ENCODE data around the gene VIM. TPM values are rescaled to one million over a fixed set of nuclear protein-coding genes. Genes with fewer than 3 reads are reported as not detected.

The VIM gene
- polyA plus RNA-seq, 1 donor (not counting 4 experiments of a cell fraction or from before 2014, with no cell fraction given), result 495 TPM

GRCh38 chr10:17201794-17202116, 26.3 kb upstream of the VIM start:
- peak overlapping the region; percentile 94 for H3K4me2 ChIP-seq (ENCODE audit: control insufficient read depth, extremely low read depth, insufficient read depth, low read depth, low read length)
- H3K36me3 ChIP-seq (ENCODE audit: control insufficient read depth in 2 of 2, extremely low read depth in 1 of 2, insufficient read depth in 2 of 2, low read length in 2 of 2), result no peaks in the 10 kb centered on the region
- peak overlapping the region; percentile 66 to 95 (median 80) for H3K4me3 ChIP-seq (ENCODE audit: control insufficient read depth in 2 of 3, extremely low read depth in 1 of 3, insufficient read depth in 2 of 3, low read depth in 1 of 3, low read length in 3 of 3)
- H3K9ac ChIP-seq (ENCODE audit: control insufficient read depth, extremely low read depth, insufficient read depth, low read length), result peak overlapping the region; percentile 91
- H3K27me3 ChIP-seq (ENCODE audit: control insufficient read depth, extremely low read depth, insufficient read depth, low read length), result no peaks in the 10 kb centered on the region
- DNase-seq (ENCODE audit: low read depth, low spot score), result no peak
- dilution Hi-C loops (cut with MboI; ENCODE audit: extremely low pct_ligation_motif_present, low sequenced_read_pairs), result no loop called here
- peaks cover 19% of the 10 kb centered on the region for H3K4me1 ChIP-seq (ENCODE audit: control insufficient read depth, extremely low read depth, insufficient read depth, low read length)
- FAIRE-seq, result no peak
- H3K9me1 ChIP-seq (ENCODE audit: control insufficient read depth, extremely low read depth, insufficient read depth, low read length), result no peaks in the 10 kb centered on the region
- TF ChIP-seq EZH2 (IDR thresholded peaks at IDR 0.05; ENCODE audit: low read length) (no peak), CTCF (optimal IDR thresholded peaks at IDR 0.05 in 1 of 3, IDR thresholded peaks at IDR 0.05 in 1 of 3, conservative IDR thresholded peaks at IDR 0.05 in 1 of 3; ENCODE audit: extremely low read depth in 1 of 3, insufficient read depth in 2 of 3, low read length in 3 of 3) (no peak)
- H3K9me3 ChIP-seq (ENCODE audit: control insufficient read depth, low read depth, low read length), result no peaks in the 10 kb centered on the region
- peak overlapping the region; percentile 87 for H3K27ac ChIP-seq (ENCODE audit: control insufficient read depth, insufficient read depth, low read length)
- peaks cover 3% of the 10 kb centered on the region for H3K79me2 ChIP-seq (ENCODE audit: control insufficient read depth, insufficient read depth, low read length)
- peak overlapping the region; percentile 99 for H2AFZ ChIP-seq (ENCODE audit: control insufficient read depth, low read length)
- no peaks in the 10 kb centered on the region for H4K20me1 ChIP-seq (ENCODE audit: control insufficient read depth, extremely low read depth, insufficient read depth, low read length)

- H3K4me2 ChIP-seq (ENCODE audit: control insufficient read depth, extremely low read depth, insufficient read depth, low read depth, low read length), result no peak overlapping the region
Observed at GRCh38 chr10:17202506-17202905, 25.5 kb upstream of the VIM start.

More at GRCh38 chr10:17202506-17202905, 25.5 kb upstream of the VIM start:
- Histone ChIP-seq H3K9me3 (ENCODE audit: control insufficient read depth, low read depth, low read length) (no peaks in the 10 kb centered on the region), H3K4me3 (ENCODE audit: control insufficient read depth in 2 of 3, extremely low read depth in 1 of 3, insufficient read depth in 2 of 3, low read depth in 1 of 3, low read length in 3 of 3) (no peak overlapping the region), H3K79me2 (ENCODE audit: control insufficient read depth, insufficient read depth, low read length) (peaks cover 3% of the 10 kb centered on the region), H3K9me1 (ENCODE audit: control insufficient read depth, extremely low read depth, insufficient read depth, low read length) (no peaks in the 10 kb centered on the region), H3K36me3 (ENCODE audit: control insufficient read depth in 2 of 2, extremely low read depth in 1 of 2, insufficient read depth in 2 of 2, low read length in 2 of 2) (no peaks in the 10 kb centered on the region), H3K27me3 (ENCODE audit: control insufficient read depth, extremely low read depth, insufficient read depth, low read length) (no peaks in the 10 kb centered on the region), H2AFZ (ENCODE audit: control insufficient read depth, low read length) (no peak overlapping the region), H3K4me1 (ENCODE audit: control insufficient read depth, extremely low read depth, insufficient read depth, low read length) (peaks cover 19% of the 10 kb centered on the region), H3K9ac (ENCODE audit: control insufficient read depth, extremely low read depth, insufficient read depth, low read length) (no peak overlapping the region), H4K20me1 (ENCODE audit: control insufficient read depth, extremely low read depth, insufficient read depth, low read length) (no peaks in the 10 kb centered on the region), H3K27ac (ENCODE audit: control insufficient read depth, insufficient read depth, low read length) (no peak overlapping the region)
- TF ChIP-seq EZH2 (IDR thresholded peaks at IDR 0.05; ENCODE audit: low read length) (no peak), CTCF (optimal IDR thresholded peaks at IDR 0.05 in 1 of 3, IDR thresholded peaks at IDR 0.05 in 1 of 3, conservative IDR thresholded peaks at IDR 0.05 in 1 of 3; ENCODE audit: extremely low read depth in 1 of 3, insufficient read depth in 2 of 3, low read length in 3 of 3) (no peak)
- FAIRE-seq, result no peak
- DNase-seq (ENCODE audit: low read depth, low spot score), result no peak
- dilution Hi-C loops (cut with MboI; ENCODE audit: extremely low pct_ligation_motif_present, low sequenced_read_pairs), result no loop called here

Data from keratinocyte (primary cell).